Globus pallidus (tissue), 1 donor: Measurements from ENCODE around the gene TPPP.

Experiments used
- DNase-seq: peaks from one replicate; pipeline ENCODE4 v3.0.0-alpha.2; 2015; ENCODE audit warnings: low spot score

Gene TPPP

GRCh38 chr5:677131-678101 is 15.7 kb downstream of the TPPP start:
- no peak for DNase-seq

- DNase-seq, result no peak
These were observed 16.5 kb downstream of the TPPP start for GRCh38 chr5:676699-677076.

GRCh38 chr5:675871-676698 is 17.1 kb downstream of the TPPP start:
- no peak for DNase-seq

GRCh38 chr5:675111-675870 is 17.9 kb downstream of the TPPP start:
- DNase-seq, result no peak

- peak; percentile 62 for DNase-seq
These were observed 18.5 kb downstream of the TPPP start for GRCh38 chr5:674630-675011.

- DNase-seq, result no peak
These were observed 19.1 kb downstream of the TPPP start for GRCh38 chr5:673831-674629.

GRCh38 chr5:673161-673830 is 19.9 kb downstream of the TPPP start:
- no peak for DNase-seq

- peak; percentile 71 for DNase-seq
These were observed 20.6 kb downstream of the TPPP start for GRCh38 chr5:672329-673160.

GRCh38 chr5:671459-672328 is 21.5 kb downstream of the TPPP start:
- peak; percentile 90 for DNase-seq

GRCh38 chr5:670396-671270 is 22.5 kb downstream of the TPPP start:
- no peak for DNase-seq

- no peak for DNase-seq
These were observed 23.2 kb downstream of the TPPP start for GRCh38 chr5:669842-670395.

- peak; percentile 99 for DNase-seq
These were observed 23.9 kb downstream of the TPPP start for GRCh38 chr5:669111-669841.

GRCh38 chr5:668283-668995 is 24.7 kb downstream of the TPPP start:
- peak; percentile 70 for DNase-seq

- DNase-seq, result no peak
These were observed 26.2 kb downstream of the TPPP start for GRCh38 chr5:666816-667498.

- no peak for DNase-seq
These were observed 27.0 kb downstream of the TPPP start for GRCh38 chr5:665956-666711.
